Vagina (tissue), 2 donors: ENCODE data around the gene ZW10.

Experiments used
- POLR2A ChIP-seq, 2 donors: fragments of 450-650 bp; IDR thresholded peaks; one replicate each; pipeline ENCODE4 v1.6.1; 2017; ENCODE audit warnings: antibody characterized with exemption in 2 of 2, mild to moderate bottlenecking in 2 of 2, moderate library complexity in 2 of 2
- POLR2AphosphoS5 ChIP-seq, 2 donors: sonication (generic); formaldehyde crosslinking; IDR thresholded peaks; one replicate each; pipeline ENCODE4 v1.9.0; 2017; ENCODE audit warnings: antibody characterized with exemption in 2 of 2, mild to moderate bottlenecking in 2 of 2, low read depth in 1 of 2; ENCODE audit not compliant: insufficient read depth in 1 of 2
- TF ChIP-seq, protein P1 (sequence below), 3 experiments: fragments of 450-650 bp in 2 of 3; fragments of 200-600 bp in 1 of 3; sonication (generic) in 1 of 3; IDR thresholded peaks; one replicate each; pipeline ENCODE4 v1.5.1; 2017 to 2019; ENCODE audit warnings: antibody characterized with exemption in 3 of 3, mild to moderate bottlenecking in 2 of 3, moderate library complexity in 2 of 3

DNA sequence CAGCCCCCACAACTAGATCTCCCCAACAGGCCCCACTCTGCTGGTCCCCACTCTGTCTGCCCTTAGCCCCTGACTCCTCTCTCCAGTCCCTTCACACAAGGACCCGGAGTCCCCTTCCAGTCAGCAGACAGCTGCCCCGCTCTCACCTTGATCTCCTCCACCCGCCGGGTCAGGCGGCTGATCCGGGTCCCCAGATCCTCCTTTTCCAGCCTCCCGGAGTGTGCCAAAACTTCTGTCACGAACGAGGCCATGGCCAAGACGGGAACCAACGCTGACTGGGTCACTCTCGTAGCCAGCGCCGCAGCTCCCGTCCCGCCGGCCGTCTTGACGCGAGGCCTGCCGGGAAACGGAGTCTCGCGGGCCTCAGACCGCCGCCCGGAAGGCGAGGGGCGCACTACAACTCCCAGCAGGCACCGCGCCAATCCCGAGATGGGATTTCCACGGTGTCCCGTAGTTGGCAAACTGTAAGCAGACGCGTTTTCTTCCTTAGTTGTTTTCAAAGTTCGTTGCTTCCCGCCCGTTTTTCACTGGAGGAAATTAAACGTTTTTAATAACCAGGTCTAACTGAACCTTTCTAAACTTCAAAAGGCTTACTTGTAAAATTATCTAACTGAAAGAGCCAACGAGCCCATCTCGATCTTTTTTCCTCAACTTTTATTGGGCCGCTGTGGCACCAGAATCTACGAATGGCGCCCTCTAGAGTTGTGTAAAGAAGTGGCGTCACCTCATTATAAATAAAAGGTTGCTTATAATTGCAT, at the start of gene ZW10:
- TF ChIP-seq, protein P1, sequence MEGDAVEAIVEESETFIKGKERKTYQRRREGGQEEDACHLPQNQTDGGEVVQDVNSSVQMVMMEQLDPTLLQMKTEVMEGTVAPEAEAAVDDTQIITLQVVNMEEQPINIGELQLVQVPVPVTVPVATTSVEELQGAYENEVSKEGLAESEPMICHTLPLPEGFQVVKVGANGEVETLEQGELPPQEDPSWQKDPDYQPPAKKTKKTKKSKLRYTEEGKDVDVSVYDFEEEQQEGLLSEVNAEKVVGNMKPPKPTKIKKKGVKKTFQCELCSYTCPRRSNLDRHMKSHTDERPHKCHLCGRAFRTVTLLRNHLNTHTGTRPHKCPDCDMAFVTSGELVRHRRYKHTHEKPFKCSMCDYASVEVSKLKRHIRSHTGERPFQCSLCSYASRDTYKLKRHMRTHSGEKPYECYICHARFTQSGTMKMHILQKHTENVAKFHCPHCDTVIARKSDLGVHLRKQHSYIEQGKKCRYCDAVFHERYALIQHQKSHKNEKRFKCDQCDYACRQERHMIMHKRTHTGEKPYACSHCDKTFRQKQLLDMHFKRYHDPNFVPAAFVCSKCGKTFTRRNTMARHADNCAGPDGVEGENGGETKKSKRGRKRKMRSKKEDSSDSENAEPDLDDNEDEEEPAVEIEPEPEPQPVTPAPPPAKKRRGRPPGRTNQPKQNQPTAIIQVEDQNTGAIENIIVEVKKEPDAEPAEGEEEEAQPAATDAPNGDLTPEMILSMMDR (IDR thresholded peaks at IDR 0.05) = peak in 2 of 3 experiments; percentile 63 to 76
- TF ChIP-seq POLR2AphosphoS5 (IDR thresholded peaks at IDR 0.05; ENCODE audit: insufficient read depth in 1 of 2, low read depth in 1 of 2) = peak; percentile 89 to 98
- no peak for TF ChIP-seq POLR2A (IDR thresholded peaks at IDR 0.05)
